GM21381 (cell line): ENCODE results near the gene BTF3L4.
"Not testable (repeated sequence)": the region's sequence is repeated elsewhere in the genome, so short reads cannot be mapped to it uniquely, and the experiment has no call there.

Experiments
- ATAC-seq: cut with Tn5 transposase; IDR thresholded peaks from one replicate; pipeline ENCODE4 v1.9.1; 2021; ENCODE audit warnings: mild to moderate bottlenecking, moderate library complexity; ENCODE audit not compliant: unreplicated experiment

The BTF3L4 gene

GRCh38 chr1:52055066-52055865, 829 bp upstream of the BTF3L4 start, which contains the start of gene TXNDC12:
Gene TXNDC12, minus strand, starts transcription at chr1:52055191. Its CDS starts 95 bp downstream, at chr1:52055096.
- peak; percentile 42 for ATAC-seq

GRCh38 chr1:52055866-52056162, 281 bp upstream of the BTF3L4 start:
- ATAC-seq: no peak

GRCh38 chr1:52056937-52057231, 789 bp downstream of the BTF3L4 start:
- peak; percentile 40 for ATAC-seq

GRCh38 chr1:52057255-52057654, 1.2 kb downstream of the BTF3L4 start:
- no peak for ATAC-seq

GRCh38 chr1:52057876-52058415, 1.9 kb downstream of the BTF3L4 start:
- no peak for ATAC-seq

- ATAC-seq: no peak
Measured at GRCh38 chr1:52059321-52059720, 3.2 kb downstream of the BTF3L4 start.

- ATAC-seq: no peak
Measured at GRCh38 chr1:52059888-52060287, 3.8 kb downstream of the BTF3L4 start.

GRCh38 chr1:52060822-52061221, 4.7 kb downstream of the BTF3L4 start:
- ATAC-seq: no peak

- ATAC-seq: no peak
Measured at GRCh38 chr1:52063192-52063591, 7.1 kb downstream of the BTF3L4 start.

- ATAC-seq: no peak
Measured at GRCh38 chr1:52070704-52071103, 14.6 kb downstream of the BTF3L4 start.

- no peak for ATAC-seq
Measured at GRCh38 chr1:52072291-52072690, 16.2 kb downstream of the BTF3L4 start.

- ATAC-seq: not testable (repeated sequence)
Measured at GRCh38 chr1:52077277-52077676, 21.2 kb downstream of the BTF3L4 start.

GRCh38 chr1:52080014-52080415, 23.9 kb downstream of the BTF3L4 start:
- ATAC-seq: no peak

- not testable (repeated sequence) for ATAC-seq
Measured at GRCh38 chr1:52087892-52088291, 31.8 kb downstream of the BTF3L4 start.

- not testable (repeated sequence) for ATAC-seq
Measured at GRCh38 chr1:52094300-52094699, 38.2 kb downstream of the BTF3L4 start.

- ATAC-seq: no peak
Measured at GRCh38 chr1:52096216-52096615, 40.1 kb downstream of the BTF3L4 start.

- ATAC-seq: no peak
Measured at GRCh38 chr1:52098139-52098871, 42.2 kb downstream of the BTF3L4 start.

- ATAC-seq: peak; percentile 75
Measured at GRCh38 chr1:52102336-52103013, 46.4 kb downstream of the BTF3L4 start.

GRCh38 chr1:52111492-52111891, 55.4 kb downstream of the BTF3L4 start:
- no peak for ATAC-seq

GRCh38 chr1:52112489-52112888, 56.4 kb downstream of the BTF3L4 start:
- no peak for ATAC-seq

GRCh38 chr1:52119301-52120079, 63.4 kb downstream of the BTF3L4 start:
- no peak for ATAC-seq
